Right atrium auricular region (tissue), 2 donors: ENCODE data around the gene ASF1B. TPM values are rescaled to one million over a fixed set of nuclear protein-coding genes. Genes with fewer than 3 reads are reported as not detected.
A peak's percentile ranks its signal among the peaks of the same experiment; 100 is the strongest.
"Not testable (repeated sequence)": the region's sequence is repeated elsewhere in the genome, so short reads cannot be mapped to it uniquely, and the experiment has no call there.

ENCODE experiments used
- DNase-seq: peaks from one replicate; pipeline ENCODE4 v3.0.0-alpha.2; 2019; ENCODE audit warnings: low spot score
- H3K27ac ChIP-seq, 2 donors: fragments of 200-600 bp; sonication (generic); 1 replicate in 1 of 2; 2 replicates in 1 of 2; pipeline ENCODE4 v1.5.1; 2016 to 2019
- H3K27me3 ChIP-seq, 2 donors: fragments of 200-600 bp; sonication (generic); one replicate each; pipeline versions ENCODE4 v1.5.1 to v1.6.0; 2017 to 2019
- H3K36me3 ChIP-seq: fragments of 200-600 bp; sonication (generic); one replicate; pipeline ENCODE4 v1.5.1; 2016
- H3K4me1 ChIP-seq, 2 donors: fragments of 200-600 bp; sonication (generic); one replicate each; pipeline versions ENCODE4 v1.5.1 to v1.6.0; 2017 to 2019
- H3K4me3 ChIP-seq, 2 donors: fragments of 200-600 bp; sonication (generic); 1 replicate in 1 of 2; 2 replicates in 1 of 2; pipeline ENCODE4 v1.5.1; 2017 to 2019; ENCODE audit warnings: mild to moderate bottlenecking in 1 of 2, moderate library complexity in 1 of 2
- H3K9me3 ChIP-seq, 2 donors: fragments of 200-600 bp; sonication (generic); one replicate each; pipeline ENCODE4 v1.5.1; 2019
- total RNA-seq, 2 donors: library from RNA; depleted of rRNA; stranded (reverse); fragments of >200 nt; gene quantifications; one replicate each; pipeline ENCODE4 v1.1.0, GENCODE V29; 2016
- TF ChIP-seq, protein P1 (sequence below), 2 donors: fragments of 200-600 bp; sonication (generic); IDR thresholded peaks; one replicate each; pipeline ENCODE4 v1.5.1; 2019; ENCODE audit warnings: antibody characterized with exemption in 2 of 2

The ASF1B gene
- total RNA-seq: 1 to 10 TPM in 1 of 2 donors, under 1 TPM in 1; 0.43 to 1.4 TPM

DNA sequence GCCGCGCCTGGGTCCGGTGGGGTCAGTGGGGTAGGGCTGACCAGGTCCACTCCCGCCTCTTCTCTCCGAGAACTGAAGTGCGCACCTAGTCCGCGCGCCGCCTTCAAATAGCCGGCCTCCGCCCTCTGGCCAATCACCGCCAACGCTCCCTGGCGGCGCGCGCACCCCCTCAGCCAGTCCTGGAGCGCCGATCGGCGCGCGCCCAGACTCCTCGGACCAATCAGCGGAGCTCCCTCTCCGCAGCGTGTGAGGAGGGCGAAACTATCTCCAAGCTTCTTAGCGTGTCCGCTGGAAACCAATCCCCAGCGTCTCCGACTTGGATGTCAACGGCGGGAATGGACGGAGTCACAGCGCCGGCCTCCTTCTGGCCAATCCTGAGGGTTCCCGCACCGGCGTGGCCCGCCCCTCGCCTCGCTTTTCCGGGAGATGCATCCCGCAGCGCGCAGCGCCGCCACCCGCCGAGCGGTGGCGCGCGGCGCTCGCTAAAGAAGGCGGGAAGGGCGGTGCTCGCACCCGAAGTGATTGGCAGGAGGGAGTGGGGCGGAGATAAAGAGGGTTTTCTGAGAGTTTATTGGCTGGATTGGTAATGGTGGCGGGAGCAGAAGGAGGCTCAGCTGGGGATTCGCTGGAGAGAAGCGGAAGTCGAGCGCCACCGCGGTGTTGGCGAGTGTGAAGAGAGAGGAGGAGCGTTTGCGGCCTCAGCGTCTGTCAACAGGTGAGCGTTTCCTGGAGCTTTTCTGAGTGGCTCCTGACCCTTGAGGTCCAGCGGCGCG lies at the start of gene ASF1B:
ASF1B (minus strand) TSS at position 81 of the 773 bp plus-strand sequence. CDS start 133 bp downstream, outside the sequence.
- Histone ChIP-seq H3K36me3 (no peaks in the 10 kb centered on the region), H3K27me3 (no peaks in the 10 kb centered on the region), H3K4me1 (peaks cover 0 to 29% of the 10 kb centered on the region in 2 donors), H3K27ac (peak within 1 kb of the TSS; percentile 90 to 95), H3K9me3 (no peaks in the 10 kb centered on the region), H3K4me3 (peak within 1 kb of the TSS; percentile 72 to 73)
- TF ChIP-seq, protein P1, sequence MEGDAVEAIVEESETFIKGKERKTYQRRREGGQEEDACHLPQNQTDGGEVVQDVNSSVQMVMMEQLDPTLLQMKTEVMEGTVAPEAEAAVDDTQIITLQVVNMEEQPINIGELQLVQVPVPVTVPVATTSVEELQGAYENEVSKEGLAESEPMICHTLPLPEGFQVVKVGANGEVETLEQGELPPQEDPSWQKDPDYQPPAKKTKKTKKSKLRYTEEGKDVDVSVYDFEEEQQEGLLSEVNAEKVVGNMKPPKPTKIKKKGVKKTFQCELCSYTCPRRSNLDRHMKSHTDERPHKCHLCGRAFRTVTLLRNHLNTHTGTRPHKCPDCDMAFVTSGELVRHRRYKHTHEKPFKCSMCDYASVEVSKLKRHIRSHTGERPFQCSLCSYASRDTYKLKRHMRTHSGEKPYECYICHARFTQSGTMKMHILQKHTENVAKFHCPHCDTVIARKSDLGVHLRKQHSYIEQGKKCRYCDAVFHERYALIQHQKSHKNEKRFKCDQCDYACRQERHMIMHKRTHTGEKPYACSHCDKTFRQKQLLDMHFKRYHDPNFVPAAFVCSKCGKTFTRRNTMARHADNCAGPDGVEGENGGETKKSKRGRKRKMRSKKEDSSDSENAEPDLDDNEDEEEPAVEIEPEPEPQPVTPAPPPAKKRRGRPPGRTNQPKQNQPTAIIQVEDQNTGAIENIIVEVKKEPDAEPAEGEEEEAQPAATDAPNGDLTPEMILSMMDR (IDR thresholded peaks at IDR 0.05): peak; percentile 75 to 87
- peak; percentile 100 for DNase-seq

DNA sequence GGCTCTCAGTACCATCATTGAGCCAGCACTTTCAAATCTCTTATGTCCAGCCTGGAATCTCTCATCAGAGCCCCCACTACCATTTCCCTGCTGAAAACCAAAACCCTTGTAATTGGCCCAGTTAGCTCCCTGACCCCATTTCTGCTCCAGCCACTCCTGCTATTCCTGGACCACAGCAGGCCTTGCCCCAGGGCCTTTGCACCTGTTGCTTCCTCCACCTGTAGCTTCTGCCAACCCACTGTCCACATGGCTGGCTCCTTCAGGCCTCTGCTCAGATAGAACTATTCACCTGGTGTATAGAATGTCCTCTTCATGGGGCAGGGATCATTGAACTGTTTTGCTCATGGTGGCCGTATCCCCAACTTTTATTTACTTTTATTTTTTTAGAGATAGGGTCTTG lies 49.3 kb upstream of the ASF1B start:
- not testable (repeated sequence) for H3K27me3 ChIP-seq, H3K4me3 ChIP-seq, DNase-seq, H3K9me3 ChIP-seq, H3K27ac ChIP-seq, H3K4me1 ChIP-seq, H3K36me3 ChIP-seq

DNA sequence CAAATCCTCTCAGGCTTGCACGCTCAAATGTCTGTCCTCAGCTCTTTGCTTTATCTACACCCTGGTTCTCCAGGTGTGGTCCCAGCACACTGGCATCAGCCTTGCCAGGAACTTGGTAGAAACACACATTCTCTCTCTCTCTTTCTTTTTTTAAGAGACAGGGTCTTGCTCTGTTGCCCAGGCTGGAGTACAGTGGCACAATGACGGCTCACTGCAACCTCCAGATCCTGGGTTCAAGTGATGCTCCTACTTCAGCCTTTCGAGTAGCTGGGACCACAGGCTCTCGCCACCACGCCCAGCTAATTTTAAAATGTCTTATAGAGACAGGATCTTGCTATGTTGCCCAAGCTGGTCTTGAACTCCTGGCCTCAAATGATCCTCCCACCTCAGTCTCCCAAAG lies 48.8 kb upstream of the ASF1B start:
- DNase-seq: no peak
- TF ChIP-seq, protein P1 (IDR thresholded peaks at IDR 0.05): no peak

DNA sequence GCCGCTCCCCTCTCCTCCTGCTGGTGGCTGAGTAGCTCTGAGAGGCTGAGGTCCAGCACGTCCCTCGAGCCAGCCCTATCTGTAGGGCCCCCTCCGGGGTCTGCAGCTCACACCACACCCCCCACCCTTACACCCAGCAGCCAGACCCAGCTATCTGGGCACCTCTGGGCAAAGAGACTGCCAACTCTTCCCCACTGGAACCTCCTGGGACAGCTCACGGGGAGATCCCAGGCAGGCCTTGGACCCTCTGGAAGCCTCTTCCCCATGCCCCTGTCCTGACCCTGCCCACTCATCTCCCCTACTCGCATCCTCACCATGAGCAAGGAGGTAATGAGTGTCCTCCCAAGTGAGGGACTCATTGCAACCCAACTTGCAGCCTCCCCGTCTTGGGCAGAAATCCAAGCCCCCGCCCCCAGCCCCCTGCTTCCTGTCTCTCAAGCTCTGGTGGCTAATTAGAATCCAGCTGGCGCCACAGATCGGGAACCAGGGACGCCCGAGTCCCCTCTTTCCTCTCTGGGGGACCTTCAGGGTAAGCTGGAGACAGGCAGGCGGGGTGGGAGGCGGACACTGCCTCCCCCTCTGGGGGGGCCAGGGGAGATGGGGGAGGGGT lies 47.5 kb upstream of the ASF1B start:
- no peak for DNase-seq
- no peaks in the 10 kb centered on the region for H3K27me3 ChIP-seq
- no peak overlapping the region for H3K4me3 ChIP-seq
- no peaks in the 10 kb centered on the region for H3K36me3 ChIP-seq
- H3K4me1 ChIP-seq: no peaks in the 10 kb centered on the region
- H3K27ac ChIP-seq: no peak overlapping the region
- TF ChIP-seq, protein P1 (IDR thresholded peaks at IDR 0.05): no peak
- no peaks in the 10 kb centered on the region for H3K9me3 ChIP-seq

More for the DNA sequence above, 48.8 kb upstream of the ASF1B start:
- no peak overlapping the region for H3K4me3 ChIP-seq
- H3K27ac ChIP-seq: no peak overlapping the region
- H3K9me3 ChIP-seq: no peaks in the 10 kb centered on the region
- H3K36me3 ChIP-seq: no peaks in the 10 kb centered on the region
- no peaks in the 10 kb centered on the region for H3K4me1 ChIP-seq
- no peaks in the 10 kb centered on the region for H3K27me3 ChIP-seq

DNA sequence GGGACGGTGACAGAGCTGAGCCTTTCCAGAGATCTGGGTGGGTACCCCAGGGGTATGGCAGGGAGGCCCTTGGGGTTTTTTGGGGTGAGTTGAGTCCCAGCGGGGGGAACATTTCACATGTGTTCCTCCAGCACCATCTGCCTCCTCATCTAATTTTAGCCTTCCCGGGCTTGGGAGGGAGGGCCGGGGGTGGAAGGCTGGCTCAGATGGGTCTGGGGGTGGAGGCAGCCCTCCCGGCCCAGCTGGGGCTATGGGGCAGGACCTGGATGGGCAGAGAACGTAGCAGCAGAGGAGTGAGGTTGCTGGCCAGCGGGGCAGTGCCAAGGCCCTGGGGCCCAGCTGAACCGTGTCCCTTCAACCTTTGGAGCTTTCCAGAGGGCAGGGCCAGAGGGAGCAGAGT lies 46.1 kb upstream of the ASF1B start:
- Histone ChIP-seq H3K27ac (no peak overlapping the region), H3K4me1 (no peaks in the 10 kb centered on the region), H3K4me3 (no peak overlapping the region), H3K27me3 (no peaks in the 10 kb centered on the region), H3K9me3 (no peaks in the 10 kb centered on the region), H3K36me3 (peaks cover 2% of the 10 kb centered on the region)
- DNase-seq: no peak
- TF ChIP-seq, protein P1 (IDR thresholded peaks at IDR 0.05): no peak

DNA sequence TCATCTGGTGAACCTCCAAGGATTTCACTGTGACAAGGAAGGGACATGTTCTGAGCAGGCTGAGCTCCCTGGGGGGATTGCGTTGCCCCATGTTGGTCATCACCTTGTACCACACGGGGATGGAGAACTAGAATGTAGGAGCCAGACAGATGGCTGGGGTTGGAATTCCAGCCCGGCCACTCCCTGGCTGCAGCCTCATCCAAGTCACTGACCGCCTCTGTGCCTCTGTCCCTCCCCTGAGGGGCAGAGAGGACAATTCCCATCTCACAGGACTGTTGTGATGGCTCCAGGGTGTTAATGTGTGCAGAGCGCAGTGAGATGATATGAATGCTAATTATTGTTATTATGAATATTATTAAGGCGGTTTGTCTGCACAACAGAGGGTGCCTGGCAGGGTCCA lies 45.5 kb upstream of the ASF1B start:
- no peaks in the 10 kb centered on the region for H3K4me1 ChIP-seq
- DNase-seq: no peak
- no peaks in the 10 kb centered on the region for H3K27me3 ChIP-seq
- no peak overlapping the region for H3K4me3 ChIP-seq
- H3K9me3 ChIP-seq: no peaks in the 10 kb centered on the region
- TF ChIP-seq, protein P1 (IDR thresholded peaks at IDR 0.05): no peak
- H3K27ac ChIP-seq: no peak overlapping the region
- H3K36me3 ChIP-seq: peaks cover 8% of the 10 kb centered on the region

DNA sequence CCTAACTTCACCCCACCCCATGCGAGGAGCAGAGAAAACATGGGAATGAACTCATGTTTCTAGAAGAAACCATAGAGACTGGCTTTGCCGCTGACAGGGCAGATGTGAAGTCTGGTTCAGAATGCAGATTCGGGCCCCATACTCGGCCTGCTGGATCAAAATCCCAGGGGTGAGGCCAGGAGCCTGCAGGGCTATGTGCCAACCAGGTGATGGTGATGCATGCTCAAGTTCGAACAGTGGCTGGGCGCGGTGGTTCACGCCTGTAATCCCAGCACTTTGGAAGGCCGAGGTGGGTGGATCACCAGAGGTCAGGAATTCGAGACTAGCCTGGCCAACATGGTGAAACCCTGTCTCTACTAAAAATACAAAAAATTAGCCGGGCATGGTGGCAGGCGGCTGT lies 44.8 kb upstream of the ASF1B start:
- not testable (repeated sequence) for DNase-seq, H3K9me3 ChIP-seq, H3K4me3 ChIP-seq, H3K27me3 ChIP-seq, H3K27ac ChIP-seq, H3K4me1 ChIP-seq
- H3K36me3 ChIP-seq: peaks cover 12% of the 10 kb centered on the region
